Measurements from ENCODE around the gene PDE8B.

Gene PDE8B

DNA sequence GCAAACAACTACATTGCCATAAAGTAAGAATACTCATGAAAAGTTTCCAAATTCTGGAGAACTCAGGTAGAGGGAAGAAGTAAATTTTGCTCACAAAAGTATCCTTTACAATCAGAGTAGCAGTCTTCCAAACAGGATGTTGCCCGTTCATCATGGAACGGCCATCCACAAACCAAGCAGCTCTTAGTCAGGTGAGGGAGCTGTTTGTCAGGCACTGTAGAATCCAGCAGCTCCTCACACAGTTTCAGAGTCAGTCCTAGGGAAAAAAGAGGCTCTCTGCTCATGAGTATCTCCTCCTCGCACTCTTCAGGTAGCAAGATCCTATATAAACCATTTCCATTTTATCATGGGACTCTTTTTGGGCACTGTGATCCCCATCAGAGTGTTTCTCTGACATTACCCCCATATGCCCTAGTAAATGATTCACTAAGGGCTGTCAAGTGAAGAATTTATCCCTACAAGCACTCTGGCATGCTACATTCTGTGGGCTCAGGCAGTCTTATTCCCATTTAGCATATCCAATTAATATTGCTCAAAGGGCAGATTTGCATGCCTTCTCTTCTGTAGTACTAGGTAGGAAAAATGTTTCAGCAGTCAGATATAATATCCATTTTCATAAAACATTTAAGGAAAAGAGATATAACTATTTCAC lies 183.7 kb downstream of the PDE8B start:
- Histone ChIP-seq H3K27me3 (ENCODE audit: control insufficient read depth in 3 of 3, insufficient read depth in 3 of 3, low read depth in 1 of 3, low read length in 3 of 3) (peaks cover 0 to 12% (median 0%) of the 10 kb centered on the region in 3 experiments), H3K36me3 (replicated peaks in 1 of 2; ENCODE audit: control insufficient read depth in 2 of 2, insufficient read depth in 2 of 2, low read length in 2 of 2) (no peaks in the 10 kb centered on the region), H3K27ac (replicated peaks; ENCODE audit: low read length) (no peak overlapping the region), H2BK12ac (ENCODE audit: low read length) (no peak overlapping the region), H3K4me1 (ENCODE audit: control insufficient read depth in 2 of 2, insufficient read depth in 1 of 2, low read depth in 1 of 2, low read length in 2 of 2) (peaks cover 0 to 4% of the 10 kb centered on the region in 2 donors), H3K4ac (ENCODE audit: low read length) (no peak overlapping the region), H2BK15ac (ENCODE audit: low read length) (no peak overlapping the region), H4K91ac (ENCODE audit: low read depth, low read length, poor library complexity) (no peak overlapping the region), H2BK120ac (ENCODE audit: low read depth, low read length) (no peak overlapping the region), H2BK5ac (ENCODE audit: low read length) (no peak overlapping the region), H3K23ac (ENCODE audit: low read depth, low read length, poor library complexity) (no peak overlapping the region), H2AFZ (ENCODE audit: low read length) (no peak overlapping the region), H3K4me3 (ENCODE audit: low read length in 2 of 2) (no peak overlapping the region), H2AK5ac (ENCODE audit: low read depth, low read length) (no peak overlapping the region), H3K4me2 (ENCODE audit: insufficient read depth, low read length, poor library complexity, severe bottlenecking) (no peak overlapping the region), H4K8ac (ENCODE audit: low read depth, low read length) (no peak overlapping the region), H3K9me3 (replicated peaks in 1 of 2; ENCODE audit: control insufficient read depth in 2 of 2, insufficient read depth in 1 of 2, low read depth in 1 of 2, low read length in 2 of 2) (no peaks in the 10 kb centered on the region), H3K14ac (ENCODE audit: low read length) (no peak overlapping the region), H3K79me1 (ENCODE audit: low read depth, low read length) (no peaks in the 10 kb centered on the region), H3K18ac (ENCODE audit: low read length) (no peak overlapping the region), H3K9ac (ENCODE audit: low read depth, low read length, poor library complexity) (no peak overlapping the region)
- no peak for DNase-seq (ENCODE audit: low spot score)
- no CpG with 5 or more reads among the region's 3 CpGs for WGBS, 2 donors (ENCODE audit: extremely low coverage in 2 of 2, insufficient read length in 2 of 2, insufficient replicate concordance in 1 of 2)

DNA sequence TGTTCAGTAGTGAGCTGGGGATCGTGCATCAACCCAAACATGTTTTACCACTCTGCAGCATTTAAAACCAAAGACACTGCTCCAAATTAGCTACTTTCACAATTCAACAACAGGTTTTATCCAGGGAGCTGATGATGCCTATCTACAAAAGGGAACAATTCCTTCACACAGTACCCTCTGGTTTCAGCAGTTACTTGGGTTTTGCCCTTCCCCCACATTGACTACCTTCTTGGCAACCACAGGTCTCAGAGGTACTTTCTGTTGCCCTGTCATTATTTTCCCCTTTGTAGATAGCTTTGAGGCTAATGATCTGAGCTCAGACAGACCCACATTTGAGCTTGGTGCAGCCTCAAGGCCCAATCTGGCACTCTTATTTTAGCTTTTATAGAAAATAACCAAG lies 185.5 kb downstream of the PDE8B start:
- Histone ChIP-seq H2BK12ac (ENCODE audit: low read length) (no peak overlapping the region), H2BK5ac (ENCODE audit: low read length) (no peak overlapping the region), H3K27ac (replicated peaks; ENCODE audit: low read length) (no peak overlapping the region), H3K9me3 (replicated peaks in 1 of 2; ENCODE audit: control insufficient read depth in 2 of 2, insufficient read depth in 1 of 2, low read depth in 1 of 2, low read length in 2 of 2) (no peaks in the 10 kb centered on the region), H3K18ac (ENCODE audit: low read length) (no peak overlapping the region), H4K91ac (ENCODE audit: low read depth, low read length, poor library complexity) (no peak overlapping the region), H3K4me3 (ENCODE audit: low read length in 2 of 2) (no peak overlapping the region), H3K4me1 (ENCODE audit: control insufficient read depth in 2 of 2, insufficient read depth in 1 of 2, low read depth in 1 of 2, low read length in 2 of 2) (peaks cover 0 to 4% of the 10 kb centered on the region in 2 donors), H3K14ac (ENCODE audit: low read length) (no peak overlapping the region), H4K8ac (ENCODE audit: low read depth, low read length) (no peak overlapping the region), H2AFZ (ENCODE audit: low read length) (no peak overlapping the region), H3K79me1 (ENCODE audit: low read depth, low read length) (no peaks in the 10 kb centered on the region), H3K36me3 (replicated peaks in 1 of 2; ENCODE audit: control insufficient read depth in 2 of 2, insufficient read depth in 2 of 2, low read length in 2 of 2) (no peaks in the 10 kb centered on the region), H2AK5ac (ENCODE audit: low read depth, low read length) (no peak overlapping the region), H3K27me3 (ENCODE audit: control insufficient read depth in 3 of 3, insufficient read depth in 3 of 3, low read depth in 1 of 3, low read length in 3 of 3) (peaks cover 0 to 12% (median 0%) of the 10 kb centered on the region in 3 experiments), H3K23ac (ENCODE audit: low read depth, low read length, poor library complexity) (no peak overlapping the region), H2BK15ac (ENCODE audit: low read length) (no peak overlapping the region), H2BK120ac (ENCODE audit: low read depth, low read length) (no peak overlapping the region), H3K4ac (ENCODE audit: low read length) (no peak overlapping the region), H3K4me2 (ENCODE audit: insufficient read depth, low read length, poor library complexity, severe bottlenecking) (no peak overlapping the region), H3K9ac (ENCODE audit: low read depth, low read length, poor library complexity) (no peak overlapping the region)
- DNase-seq (ENCODE audit: low spot score) = no peak
- WGBS, 2 donors (ENCODE audit: extremely low coverage in 2 of 2, insufficient read length in 2 of 2, insufficient replicate concordance in 1 of 2) = no CpG with 5 or more reads among the region's 1 CpG

DNA sequence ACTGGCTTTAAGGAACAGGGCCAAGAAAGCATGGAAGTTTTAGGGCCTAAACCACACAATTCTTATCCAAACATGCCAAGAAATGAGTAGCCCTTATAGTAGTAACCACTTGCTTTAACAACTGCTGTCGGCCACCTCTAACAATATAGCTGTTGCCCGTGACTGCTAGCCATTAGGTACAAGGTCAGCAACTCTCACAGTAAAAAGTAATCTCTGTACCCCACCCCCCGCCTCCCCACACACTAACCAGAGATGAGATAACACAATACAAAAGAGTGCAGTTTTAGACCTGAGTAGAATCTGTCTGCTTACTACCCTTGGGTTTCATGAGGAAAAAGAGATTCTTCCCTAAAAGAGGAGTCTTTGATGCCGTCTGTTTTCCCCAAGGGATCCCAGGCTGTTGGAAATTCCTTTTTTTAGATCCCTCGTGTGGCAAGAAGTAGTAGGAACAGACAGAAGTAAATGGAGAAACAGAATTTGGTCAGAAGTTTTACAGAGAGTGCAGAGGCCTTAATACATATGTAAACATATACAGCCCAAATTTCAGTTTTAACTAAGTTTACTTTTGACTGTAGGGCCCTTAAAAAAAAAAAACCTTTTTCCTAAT lies 187.3 kb downstream of the PDE8B start:
- H3K4me1 ChIP-seq (ENCODE audit: control insufficient read depth in 2 of 2, insufficient read depth in 1 of 2, low read depth in 1 of 2, low read length in 2 of 2) = peaks cover 0 to 3% of the 10 kb centered on the region in 2 donors
- no peak overlapping the region for H2BK12ac ChIP-seq (ENCODE audit: low read length)
- no peaks in the 10 kb centered on the region for H3K36me3 ChIP-seq (replicated peaks in 1 of 2; ENCODE audit: control insufficient read depth in 2 of 2, insufficient read depth in 2 of 2, low read length in 2 of 2)
- H2BK120ac ChIP-seq (ENCODE audit: low read depth, low read length) = no peak overlapping the region
- H2BK5ac ChIP-seq (ENCODE audit: low read length) = no peak overlapping the region
- no peak overlapping the region for H3K23ac ChIP-seq (ENCODE audit: low read depth, low read length, poor library complexity)
- H3K9me3 ChIP-seq (replicated peaks in 1 of 2; ENCODE audit: control insufficient read depth in 2 of 2, insufficient read depth in 1 of 2, low read depth in 1 of 2, low read length in 2 of 2) = no peaks in the 10 kb centered on the region
- H3K4ac ChIP-seq (ENCODE audit: low read length) = no peak overlapping the region
- no peaks in the 10 kb centered on the region for H3K79me1 ChIP-seq (ENCODE audit: low read depth, low read length)
- H4K91ac ChIP-seq (ENCODE audit: low read depth, low read length, poor library complexity) = no peak overlapping the region
- no CpG with 5 or more reads among the region's 5 CpGs for WGBS, 2 donors (ENCODE audit: extremely low coverage in 2 of 2, insufficient read length in 2 of 2, insufficient replicate concordance in 1 of 2)
- no peak overlapping the region for H4K8ac ChIP-seq (ENCODE audit: low read depth, low read length)
- no peak overlapping the region for H3K4me3 ChIP-seq (ENCODE audit: low read length in 2 of 2)
- no peak overlapping the region for H2AK5ac ChIP-seq (ENCODE audit: low read depth, low read length)
- H2AFZ ChIP-seq (ENCODE audit: low read length) = no peak overlapping the region
- no peak for DNase-seq (ENCODE audit: low spot score)
- H3K9ac ChIP-seq (ENCODE audit: low read depth, low read length, poor library complexity) = no peak overlapping the region
- H3K18ac ChIP-seq (ENCODE audit: low read length) = no peak overlapping the region
- H3K14ac ChIP-seq (ENCODE audit: low read length) = no peak overlapping the region
- no peak overlapping the region for H2BK15ac ChIP-seq (ENCODE audit: low read length)
- H3K4me2 ChIP-seq (ENCODE audit: insufficient read depth, low read length, poor library complexity, severe bottlenecking) = no peak overlapping the region
- peaks cover 0 to 17% (median 0%) of the 10 kb centered on the region in 3 experiments for H3K27me3 ChIP-seq (ENCODE audit: control insufficient read depth in 3 of 3, insufficient read depth in 3 of 3, low read depth in 1 of 3, low read length in 3 of 3)
- no peak overlapping the region for H3K27ac ChIP-seq (replicated peaks; ENCODE audit: low read length)

DNA sequence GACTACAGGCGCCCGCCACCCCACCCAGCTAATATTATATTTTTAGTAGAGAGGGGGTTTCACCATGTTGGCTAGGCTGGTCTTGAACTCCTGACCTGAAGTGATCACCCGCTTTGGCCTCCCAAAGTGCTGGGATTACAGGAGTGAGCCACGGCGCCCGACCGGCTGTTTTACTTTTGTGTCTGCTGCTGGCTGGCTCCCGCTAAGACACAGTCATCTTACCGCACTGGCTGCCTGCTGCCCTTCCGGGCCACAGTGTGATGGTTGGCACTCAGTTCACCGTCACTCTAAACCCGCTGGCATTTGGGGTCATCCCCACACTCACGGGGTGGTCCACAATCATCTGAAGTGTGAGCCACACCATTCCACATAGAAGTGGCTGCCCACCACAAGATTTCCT lies 188.0 kb downstream of the PDE8B start:
- Histone ChIP-seq H3K9ac (ENCODE audit: low read depth, low read length, poor library complexity) (no peak overlapping the region), H2AFZ (ENCODE audit: low read length) (no peak overlapping the region), H2BK120ac (ENCODE audit: low read depth, low read length) (no peak overlapping the region), H3K27ac (replicated peaks; ENCODE audit: low read length) (no peak overlapping the region), H4K91ac (ENCODE audit: low read depth, low read length, poor library complexity) (no peak overlapping the region), H3K4me2 (ENCODE audit: insufficient read depth, low read length, poor library complexity, severe bottlenecking) (no peak overlapping the region), H3K4me3 (ENCODE audit: low read length in 2 of 2) (no peak overlapping the region), H3K9me3 (replicated peaks in 1 of 2; ENCODE audit: control insufficient read depth in 2 of 2, insufficient read depth in 1 of 2, low read depth in 1 of 2, low read length in 2 of 2) (no peaks in the 10 kb centered on the region), H3K4ac (ENCODE audit: low read length) (no peak overlapping the region), H2BK5ac (ENCODE audit: low read length) (no peak overlapping the region), H4K8ac (ENCODE audit: low read depth, low read length) (no peak overlapping the region), H2AK5ac (ENCODE audit: low read depth, low read length) (no peak overlapping the region), H3K27me3 (ENCODE audit: control insufficient read depth in 3 of 3, insufficient read depth in 3 of 3, low read depth in 1 of 3, low read length in 3 of 3) (peaks cover 0 to 17% (median 0%) of the 10 kb centered on the region in 3 experiments), H2BK15ac (ENCODE audit: low read length) (no peak overlapping the region), H2BK12ac (ENCODE audit: low read length) (no peak overlapping the region), H3K4me1 (ENCODE audit: control insufficient read depth in 2 of 2, insufficient read depth in 1 of 2, low read depth in 1 of 2, low read length in 2 of 2) (peaks cover 0 to 3% of the 10 kb centered on the region in 2 donors), H3K79me1 (ENCODE audit: low read depth, low read length) (no peaks in the 10 kb centered on the region), H3K36me3 (replicated peaks in 1 of 2; ENCODE audit: control insufficient read depth in 2 of 2, insufficient read depth in 2 of 2, low read length in 2 of 2) (no peaks in the 10 kb centered on the region), H3K14ac (ENCODE audit: low read length) (no peak overlapping the region), H3K23ac (ENCODE audit: low read depth, low read length, poor library complexity) (no peak overlapping the region), H3K18ac (ENCODE audit: low read length) (no peak overlapping the region)
- DNase-seq (ENCODE audit: low spot score) = no peak
- no CpG with 5 or more reads among the region's 13 CpGs for WGBS, 2 donors (ENCODE audit: extremely low coverage in 2 of 2, insufficient read length in 2 of 2, insufficient replicate concordance in 1 of 2)
